ENCODE measurements around the gene GPX2.

The GPX2 gene

DNA sequence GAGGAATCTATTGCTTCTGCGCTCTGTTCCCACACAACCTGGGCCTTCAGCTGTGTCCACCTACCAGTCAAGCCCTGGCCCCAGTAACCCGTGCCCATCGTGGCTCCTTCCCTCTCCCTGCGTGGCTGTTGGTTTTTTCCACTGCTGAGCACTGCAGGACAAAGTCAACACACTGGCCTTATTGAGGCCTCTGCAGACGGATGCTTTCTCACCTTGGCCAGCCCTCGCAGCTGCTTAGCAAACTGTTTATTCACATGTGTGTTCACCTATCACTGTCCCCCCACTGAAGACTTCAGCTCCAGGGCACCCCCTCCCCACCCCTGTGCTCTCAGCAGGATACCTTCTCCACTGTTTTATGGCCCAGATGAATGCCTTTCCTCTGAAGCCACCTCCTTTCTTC lies 12.8 kb upstream of the GPX2 start:
- Histone ChIP-seq H3K4me1 (ENCODE audit: control insufficient read depth, insufficient read depth, low read length) (no peaks in the 10 kb centered on the region), H3K4me3 (ENCODE audit: low read depth, low read length) (no peak overlapping the region), H3K36me3 (ENCODE audit: control insufficient read depth in 2 of 2, insufficient read depth in 1 of 2, low read length in 2 of 2) (peaks cover 0 to 20% of the 10 kb centered on the region in 2 experiments; a peak in 2 of 3 replicates), H3K27ac (ENCODE audit: extremely low read depth, low read depth, low read length) (no peak overlapping the region), H3K9me3 (ENCODE audit: control insufficient read depth, insufficient read depth, low read depth, low read length) (no peaks in the 10 kb centered on the region)
- ChIA-PET CTCF (interaction anchor here (1.2 kb wide), 1 partner anchor 29 kb away, joined by 5 read pairs; no protein-coding TSS in a partner anchor), POLR2A (no interaction called here)
- TF ChIP-seq ZNF776 (tag by site-specific recombination; IDR thresholded peaks at IDR 0.05; ENCODE audit: borderline replicate concordance) (no peak), ZNF785 (tag by site-specific recombination; IDR thresholded peaks at IDR 0.05) (no peak), ZIC2 (tag by site-specific recombination; IDR thresholded peaks at IDR 0.05) (peak; percentile 63), ZNF23 (tag by site-specific recombination; IDR thresholded peaks at IDR 0.05; ENCODE audit: borderline replicate concordance) (no peak), HOXC10 (CRISPR knock-in tag; IDR thresholded peaks at IDR 0.05) (no peak)

DNA sequence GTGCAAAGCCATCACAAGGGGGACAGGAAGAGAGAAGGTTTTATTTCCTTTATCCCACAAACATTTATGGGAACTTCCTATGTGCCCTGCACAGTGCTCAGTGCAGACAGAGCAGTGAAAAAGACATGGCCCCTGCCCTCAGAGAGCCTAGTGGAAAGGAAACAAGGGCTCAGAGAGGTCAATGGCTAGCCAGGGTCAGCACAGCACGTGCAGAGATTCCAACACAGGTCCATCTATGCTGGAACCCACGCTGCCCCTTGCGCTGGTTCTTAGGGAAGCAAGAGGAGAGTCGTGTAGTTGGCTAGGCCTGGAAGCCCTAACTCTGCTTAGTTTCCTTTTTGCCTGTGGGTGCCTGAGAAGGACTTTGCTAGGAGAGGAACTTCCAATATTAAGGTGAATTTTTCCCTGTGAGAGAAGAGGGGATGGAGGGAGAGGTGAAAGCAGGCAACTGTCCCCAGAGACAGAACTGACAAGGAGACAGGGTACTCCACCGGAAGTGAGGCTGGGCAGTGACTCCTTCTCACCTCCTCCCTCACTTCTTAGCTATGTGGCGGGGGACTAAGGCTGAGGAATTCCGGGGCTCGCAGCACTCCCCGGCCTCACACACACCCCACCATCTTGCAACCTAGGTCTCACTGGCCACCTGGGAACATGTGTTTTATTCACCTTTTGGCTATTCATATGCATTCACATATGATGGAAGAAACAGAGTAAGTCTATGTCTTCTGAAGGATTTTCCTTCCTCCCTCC lies 12.1 kb upstream of the GPX2 start:
- ChIA-PET CTCF (interaction anchor here (1.2 kb wide), 1 partner anchor 30 kb away, joined by 5 read pairs; no protein-coding TSS in a partner anchor), POLR2A (no interaction called here)
- H3K27ac ChIP-seq (ENCODE audit: extremely low read depth, low read depth, low read length): no peak overlapping the region
- H3K36me3 ChIP-seq (ENCODE audit: control insufficient read depth in 2 of 2, insufficient read depth in 1 of 2, low read length in 2 of 2): peaks cover 0 to 26% of the 10 kb centered on the region in 2 experiments; a peak in 2 of 3 replicates
- H3K4me1 ChIP-seq (ENCODE audit: control insufficient read depth, insufficient read depth, low read length): no peaks in the 10 kb centered on the region
- TF ChIP-seq WT1 (tag by site-specific recombination; IDR thresholded peaks at IDR 0.05): no peak
- no peak overlapping the region for H3K4me3 ChIP-seq (ENCODE audit: low read depth, low read length)
- H3K9me3 ChIP-seq (ENCODE audit: control insufficient read depth, insufficient read depth, low read depth, low read length): no peaks in the 10 kb centered on the region

GRCh38 chr14:64953661-64954060 lies 11.1 kb upstream of the GPX2 start:
- Histone ChIP-seq H3K4me1 (ENCODE audit: control insufficient read depth, insufficient read depth, low read length) (no peaks in the 10 kb centered on the region), H3K9me3 (ENCODE audit: control insufficient read depth, insufficient read depth, low read depth, low read length) (no peaks in the 10 kb centered on the region), H3K36me3 (ENCODE audit: control insufficient read depth in 2 of 2, insufficient read depth in 1 of 2, low read length in 2 of 2) (peaks cover 0 to 32% of the 10 kb centered on the region in 2 experiments; a peak in 2 of 3 replicates), H3K27ac (ENCODE audit: extremely low read depth, low read depth, low read length) (no peak overlapping the region), H3K4me3 (ENCODE audit: low read depth, low read length) (no peak overlapping the region)
- CTCF ChIA-PET: interaction anchor here (0.5 to 1.2 kb wide), 3 partner anchors 10 to 76 kb away, joined by 3 to 4 read pairs (median 3); no protein-coding TSS in a partner anchor
- POLR2A ChIA-PET: no interaction called here
- TF ChIP-seq, protein P1, sequence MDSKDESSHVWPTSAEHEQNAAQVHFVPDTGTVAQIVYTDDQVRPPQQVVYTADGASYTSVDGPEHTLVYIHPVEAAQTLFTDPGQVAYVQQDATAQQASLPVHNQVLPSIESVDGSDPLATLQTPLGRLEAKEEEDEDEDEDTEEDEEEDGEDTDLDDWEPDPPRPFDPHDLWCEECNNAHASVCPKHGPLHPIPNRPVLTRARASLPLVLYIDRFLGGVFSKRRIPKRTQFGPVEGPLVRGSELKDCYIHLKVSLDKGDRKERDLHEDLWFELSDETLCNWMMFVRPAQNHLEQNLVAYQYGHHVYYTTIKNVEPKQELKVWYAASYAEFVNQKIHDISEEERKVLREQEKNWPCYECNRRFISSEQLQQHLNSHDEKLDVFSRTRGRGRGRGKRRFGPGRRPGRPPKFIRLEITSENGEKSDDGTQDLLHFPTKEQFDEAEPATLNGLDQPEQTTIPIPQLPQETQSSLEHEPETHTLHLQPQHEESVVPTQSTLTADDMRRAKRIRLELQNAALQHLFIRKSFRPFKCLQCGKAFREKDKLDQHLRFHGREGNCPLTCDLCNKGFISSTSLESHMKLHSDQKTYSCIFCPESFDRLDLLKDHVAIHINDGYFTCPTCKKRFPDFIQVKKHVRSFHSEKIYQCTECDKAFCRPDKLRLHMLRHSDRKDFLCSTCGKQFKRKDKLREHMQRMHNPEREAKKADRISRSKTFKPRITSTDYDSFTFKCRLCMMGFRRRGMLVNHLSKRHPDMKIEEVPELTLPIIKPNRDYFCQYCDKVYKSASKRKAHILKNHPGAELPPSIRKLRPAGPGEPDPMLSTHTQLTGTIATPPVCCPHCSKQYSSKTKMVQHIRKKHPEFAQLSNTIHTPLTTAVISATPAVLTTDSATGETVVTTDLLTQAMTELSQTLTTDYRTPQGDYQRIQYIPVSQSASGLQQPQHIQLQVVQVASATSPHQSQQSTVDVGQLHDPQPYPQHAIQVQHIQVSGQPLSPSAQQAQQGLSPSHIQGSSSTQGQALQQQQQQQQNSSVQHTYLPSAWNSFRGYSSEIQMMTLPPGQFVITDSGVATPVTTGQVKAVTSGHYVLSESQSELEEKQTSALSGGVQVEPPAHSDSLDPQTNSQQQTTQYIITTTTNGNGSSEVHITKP (tag by site-specific recombination; IDR thresholded peaks at IDR 0.05): no peak
- no peak for TF ChIP-seq ZBTB21 (tag by site-specific recombination; IDR thresholded peaks at IDR 0.05)
- no peak for TF ChIP-seq BCL11B (tag by site-specific recombination; IDR thresholded peaks at IDR 0.05; ENCODE audit: low read depth)
- no peak for TF ChIP-seq ZNF48 (tag by site-specific recombination; IDR thresholded peaks at IDR 0.05)
- TF ChIP-seq ZNF37A (tag by site-specific recombination; IDR thresholded peaks at IDR 0.05): no peak
- TF ChIP-seq ZEB2 (tag by site-specific recombination; IDR thresholded peaks at IDR 0.05): no peak
- no peak for TF ChIP-seq ZNF768 (tag by site-specific recombination; IDR thresholded peaks at IDR 0.05)
- TF ChIP-seq ZNF664 (tag by site-specific recombination; IDR thresholded peaks at IDR 0.05): no peak
- TF ChIP-seq ZNF184 (tag by site-specific recombination; IDR thresholded peaks at IDR 0.05): no peak
- TF ChIP-seq, protein P2, sequence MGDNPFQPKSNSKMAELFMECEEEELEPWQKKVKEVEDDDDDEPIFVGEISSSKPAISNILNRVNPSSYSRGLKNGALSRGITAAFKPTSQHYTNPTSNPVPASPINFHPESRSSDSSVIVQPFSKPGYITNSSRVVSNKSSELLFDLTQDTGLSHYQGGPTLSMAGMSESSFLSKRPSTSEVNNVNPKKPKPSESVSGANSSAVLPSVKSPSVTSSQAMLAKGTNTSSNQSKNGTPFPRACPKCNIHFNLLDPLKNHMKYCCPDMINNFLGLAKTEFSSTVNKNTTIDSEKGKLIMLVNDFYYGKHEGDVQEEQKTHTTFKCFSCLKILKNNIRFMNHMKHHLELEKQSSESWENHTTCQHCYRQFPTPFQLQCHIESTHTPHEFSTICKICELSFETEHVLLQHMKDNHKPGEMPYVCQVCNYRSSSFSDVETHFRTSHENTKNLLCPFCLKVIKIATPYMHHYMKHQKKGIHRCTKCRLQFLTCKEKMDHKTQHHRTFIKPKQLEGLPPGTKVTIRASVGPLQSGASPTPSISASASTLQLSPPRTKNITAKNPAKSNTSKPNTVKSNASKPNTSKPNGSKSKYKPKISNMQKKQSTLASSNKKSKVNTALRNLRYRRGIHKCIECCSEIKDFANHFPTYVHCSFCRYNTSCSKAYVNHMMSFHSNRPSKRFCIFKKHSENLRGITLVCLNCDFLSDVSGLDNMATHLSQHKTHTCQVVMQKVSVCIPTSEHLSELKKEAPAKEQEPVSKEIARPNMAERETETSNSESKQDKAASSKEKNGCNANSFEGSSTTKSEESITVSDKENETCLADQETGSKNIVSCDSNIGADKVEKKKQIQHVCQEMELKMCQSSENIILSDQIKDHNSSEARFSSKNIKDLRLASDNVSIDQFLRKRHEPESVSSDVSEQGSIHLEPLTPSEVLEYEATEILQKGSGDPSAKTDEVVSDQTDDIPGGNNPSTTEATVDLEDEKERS (tag by site-specific recombination; IDR thresholded peaks at IDR 0.05): no peak
- no peak for TF ChIP-seq ZNF169 (tag by site-specific recombination; IDR thresholded peaks at IDR 0.05)
- no peak for TF ChIP-seq ZNF416 (tag by site-specific recombination; IDR thresholded peaks at IDR 0.05)
- TF ChIP-seq ELK4 (IDR thresholded peaks at IDR 0.05; ENCODE audit: borderline replicate concordance, low read depth, low read length): no peak
- TF ChIP-seq ZNF473 (tag by site-specific recombination; IDR thresholded peaks at IDR 0.05): no peak
- TF ChIP-seq ZFHX2 (tag by site-specific recombination; conservative IDR thresholded peaks at IDR 0.05): no peak

Measured in HEK293 (cell line).